ENCODE results near the gene CAVIN1.
"Not testable (repeated sequence)": the region's sequence is repeated elsewhere in the genome, so short reads cannot be mapped to it uniquely, and the experiment has no call there.

Gene CAVIN1

DNA sequence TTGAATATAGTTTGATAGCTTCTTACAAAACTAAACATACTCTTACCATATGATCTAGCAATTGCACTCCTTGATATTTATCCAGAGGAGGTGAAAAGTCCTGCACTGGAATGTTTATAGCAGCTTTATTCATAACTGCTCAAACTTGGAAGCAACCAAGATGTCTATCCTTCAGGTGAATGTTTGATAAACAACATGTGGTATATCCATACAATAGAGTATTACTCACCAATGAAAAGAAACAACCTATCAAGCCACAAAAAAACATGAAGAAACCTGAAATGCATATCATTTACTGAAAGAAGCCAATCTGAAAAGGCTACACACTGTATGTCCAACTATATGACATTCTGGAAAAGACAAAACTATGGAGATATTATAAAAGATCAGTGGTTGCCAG lies 50.9 kb downstream of the CAVIN1 start:
- no peak for DNase-seq

- DNase-seq: not testable (repeated sequence)
Observed at GRCh38 chr17:42368797-42369561, 54.1 kb downstream of the CAVIN1 start.

DNA sequence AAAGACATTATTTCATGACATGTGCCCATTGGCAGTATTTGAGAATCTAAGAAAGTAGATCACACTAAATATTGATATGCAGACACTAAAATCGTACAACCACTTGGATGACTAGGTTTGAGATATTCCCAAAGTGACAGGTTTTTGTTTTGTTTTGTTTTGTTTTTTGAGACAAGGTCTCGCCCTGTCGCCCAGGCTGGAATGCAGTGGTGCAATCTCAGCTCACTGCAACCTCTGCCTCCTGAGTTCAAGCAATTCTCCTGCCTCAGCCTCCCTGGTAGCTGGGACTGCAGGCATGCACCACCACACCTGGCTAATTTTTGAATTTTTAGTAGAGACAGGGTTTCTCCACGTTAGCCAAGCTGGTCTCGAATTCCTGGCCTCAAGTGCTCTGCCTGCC lies 54.7 kb downstream of the CAVIN1 start:
- not testable (repeated sequence) for DNase-seq

GRCh38 chr17:42366176-42367023 lies 56.7 kb downstream of the CAVIN1 start:
- not testable (repeated sequence) for DNase-seq

DNA sequence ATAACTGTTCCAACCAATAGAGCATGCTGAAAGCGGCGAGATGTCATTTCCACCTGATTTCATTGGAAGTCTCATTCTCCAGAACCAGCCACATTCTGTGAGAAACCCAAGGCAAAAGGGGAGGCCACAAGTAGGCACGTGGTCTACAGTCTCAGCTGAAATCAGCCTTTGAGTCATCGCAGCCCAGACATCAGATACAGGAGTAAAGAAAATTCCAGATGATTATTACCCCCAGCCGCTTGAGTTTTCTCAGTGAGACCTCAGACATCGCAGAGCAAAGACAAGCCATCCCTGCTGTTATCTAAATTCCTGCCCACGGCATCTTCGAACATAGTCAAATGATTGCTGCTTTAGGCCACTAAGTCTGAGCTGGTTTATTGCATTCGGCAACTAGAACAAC lies 57.9 kb downstream of the CAVIN1 start:
- DNase-seq: peak; percentile 80

GRCh38 chr17:42363767-42364585 lies 59.1 kb downstream of the CAVIN1 start:
- DNase-seq: peak; percentile 60

- DNase-seq: no peak
Observed at GRCh38 chr17:42363231-42363630, 59.8 kb downstream of the CAVIN1 start.

DNA sequence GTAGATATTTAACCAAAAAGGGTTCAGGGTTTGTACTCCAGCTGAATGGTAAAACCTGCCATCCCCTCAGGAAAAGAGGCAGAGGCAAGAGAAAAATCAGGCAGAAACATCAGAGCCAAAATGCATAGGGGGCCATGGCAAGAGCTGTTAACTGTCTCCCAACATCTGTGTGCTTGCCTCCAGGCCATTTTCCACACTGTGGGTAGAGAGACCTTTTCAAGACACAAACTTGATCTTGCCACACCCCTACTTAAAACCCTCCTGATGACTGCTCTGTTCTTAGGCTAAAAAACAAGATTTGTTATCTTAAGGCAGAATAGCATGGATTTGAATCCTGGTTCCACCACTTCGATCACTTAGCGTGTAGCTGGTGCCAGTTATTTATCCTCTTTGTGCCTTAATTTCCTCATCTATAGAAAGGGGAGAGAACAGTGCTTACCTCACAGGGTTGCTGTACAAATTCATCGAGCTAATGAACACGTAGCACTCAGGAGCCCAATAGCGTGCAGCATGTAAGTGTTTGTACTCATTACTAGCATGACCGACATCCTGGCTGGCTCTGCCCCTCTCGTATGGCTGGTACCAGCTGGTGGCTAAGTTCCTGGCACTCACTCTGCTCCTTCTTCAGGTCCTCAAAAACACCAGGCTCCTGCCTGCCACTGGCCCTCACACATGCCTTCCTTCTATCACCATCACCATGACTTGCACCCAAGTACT lies 60.7 kb downstream of the CAVIN1 start:
- no peak for DNase-seq

DNA sequence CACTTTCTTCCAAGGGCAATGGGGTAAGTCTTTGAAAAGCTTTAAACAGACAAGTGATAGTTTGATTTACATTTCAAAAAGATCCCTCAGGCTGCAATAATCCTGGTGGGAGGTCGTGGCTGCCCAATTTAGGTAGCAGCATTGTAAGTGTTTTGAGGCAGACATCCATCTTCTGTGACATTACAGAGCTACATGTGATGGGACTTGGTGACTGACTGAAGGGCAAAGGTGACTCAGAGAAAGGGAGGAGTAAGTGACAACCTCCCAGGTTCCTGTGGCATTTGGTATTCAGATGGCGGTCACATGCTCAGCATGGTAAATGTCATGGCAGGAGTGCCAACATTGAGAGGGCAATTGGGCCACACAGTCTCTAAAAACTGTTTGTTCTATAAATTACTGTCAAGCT lies 61.3 kb downstream of the CAVIN1 start:
- no peak for DNase-seq

GRCh38 chr17:42360388-42360787 lies 62.7 kb downstream of the CAVIN1 start:
- DNase-seq: peak; percentile 65

- no peak for DNase-seq
Observed at GRCh38 chr17:42359133-42359532, 63.9 kb downstream of the CAVIN1 start.

DNA sequence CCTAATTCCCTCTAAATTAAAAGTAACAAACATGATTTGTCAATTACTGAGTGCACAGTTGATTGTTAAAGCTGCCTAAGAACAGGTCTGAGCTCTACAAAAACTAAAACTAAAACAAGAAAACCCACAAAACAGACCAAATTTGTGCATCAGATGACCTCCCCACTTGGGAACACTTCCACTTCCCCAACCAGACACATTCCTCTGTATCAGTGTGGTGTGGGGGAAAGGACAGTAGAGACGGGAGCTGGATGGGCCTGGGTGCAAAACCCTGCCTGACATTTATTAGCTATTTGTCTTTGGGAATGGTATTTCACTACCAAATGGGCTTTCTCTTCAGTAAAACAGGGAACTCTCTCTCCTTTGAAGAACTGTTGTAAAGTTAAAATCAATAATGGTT lies 64.6 kb downstream of the CAVIN1 start:
- DNase-seq: no peak

- DNase-seq: peak; percentile 57
Observed at GRCh38 chr17:42354956-42355843, 67.9 kb downstream of the CAVIN1 start.

Data from fibroblast of upper back skin (primary cell).